ENCODE measurements around the gene PIK3C2A.

The PIK3C2A gene

DNA sequence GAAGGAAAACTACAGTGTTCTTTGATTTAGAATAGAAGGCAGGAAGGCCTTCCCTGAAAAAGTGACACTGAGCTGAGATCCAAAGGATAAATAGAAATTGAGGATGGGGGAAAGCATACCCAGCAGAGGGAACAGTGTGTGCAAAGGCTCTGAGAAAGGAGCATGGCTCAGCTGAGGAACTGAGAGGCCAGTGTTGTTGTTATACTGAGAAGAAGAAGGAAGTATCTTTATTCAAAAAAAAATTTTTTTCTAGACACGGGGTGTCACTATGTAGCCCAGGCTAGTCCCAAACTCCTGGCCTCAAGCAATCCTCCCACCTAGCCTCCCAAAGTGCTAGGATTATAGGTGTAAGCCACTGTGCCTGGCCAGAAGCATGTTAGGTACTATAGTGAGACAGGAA, 3.5 kb upstream of the PIK3C2A start:
- DNase-seq (ENCODE audit: low spot score), result no peak

DNA sequence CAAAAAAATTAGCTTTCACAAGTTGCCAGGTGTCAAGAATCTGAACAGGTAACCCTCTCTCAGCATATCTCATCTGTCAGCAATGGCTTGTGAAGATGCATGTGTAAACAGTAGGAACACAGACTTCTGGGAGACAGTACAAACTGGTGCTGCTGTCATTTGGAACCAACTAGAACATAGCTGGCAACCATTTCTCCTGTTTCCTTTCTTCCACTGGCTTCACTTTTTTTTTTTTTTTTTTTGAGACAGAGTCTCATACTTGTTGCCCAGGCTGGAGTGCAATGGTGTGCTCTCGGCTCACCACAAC, 2.1 kb upstream of the PIK3C2A start:
- DNase-seq (ENCODE audit: low spot score), result no peak

- peak; percentile 77 for DNase-seq (ENCODE audit: low spot score)
Observed at GRCh38 chr11:17208257-17208999, 642 bp upstream of the PIK3C2A start.

- DNase-seq (ENCODE audit: low spot score), result no peak
Observed at GRCh38 chr11:17206463-17206862, 1.3 kb downstream of the PIK3C2A start.

GRCh38 chr11:17197431-17197898, 10.3 kb downstream of the PIK3C2A start:
- DNase-seq (ENCODE audit: low spot score), result no peak

GRCh38 chr11:17188675-17189074, 19.1 kb downstream of the PIK3C2A start:
- DNase-seq (ENCODE audit: low spot score), result peak; percentile 37

DNA sequence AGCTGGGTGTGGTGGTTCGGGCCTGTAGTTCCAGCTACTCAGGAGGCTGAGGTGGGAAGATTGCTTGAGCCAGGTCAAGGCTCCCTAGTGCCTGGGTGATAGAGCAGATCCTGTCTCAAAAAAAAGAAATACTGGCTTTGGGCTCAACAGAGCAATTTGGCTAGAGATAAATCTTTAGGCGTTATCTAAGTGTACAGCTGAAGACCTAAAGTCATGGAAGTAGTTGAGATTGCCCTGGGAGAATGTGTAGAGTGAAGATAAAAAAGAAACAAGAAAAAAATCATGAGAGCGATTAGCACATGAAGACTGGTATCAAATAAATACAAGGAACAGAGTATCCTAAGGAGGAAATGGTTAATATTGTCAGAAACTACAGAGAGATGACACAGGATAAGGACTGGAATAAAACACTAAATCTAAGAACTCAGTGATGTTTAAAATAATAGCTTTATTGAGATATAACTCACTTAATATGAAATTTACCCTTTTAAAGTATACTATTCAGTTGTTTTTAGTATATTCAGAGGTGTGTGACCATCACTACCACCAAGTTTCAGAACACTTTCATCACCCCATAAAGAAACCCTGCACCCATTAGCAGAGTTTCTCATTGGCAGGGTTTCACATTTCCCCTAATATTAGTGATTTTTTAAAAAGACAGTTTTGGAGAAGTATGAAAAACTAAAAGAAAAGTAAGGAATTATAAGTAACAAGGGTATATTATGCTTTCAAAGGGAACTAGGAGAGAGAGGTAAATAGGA, 20.7 kb downstream of the PIK3C2A start:
- DNase-seq (ENCODE audit: low spot score), result no peak

GRCh38 chr11:17185938-17186337, 21.8 kb downstream of the PIK3C2A start:
- DNase-seq (ENCODE audit: low spot score), result no peak

GRCh38 chr11:17184882-17185587, 22.8 kb downstream of the PIK3C2A start:
- DNase-seq (ENCODE audit: low spot score), result no peak

DNA sequence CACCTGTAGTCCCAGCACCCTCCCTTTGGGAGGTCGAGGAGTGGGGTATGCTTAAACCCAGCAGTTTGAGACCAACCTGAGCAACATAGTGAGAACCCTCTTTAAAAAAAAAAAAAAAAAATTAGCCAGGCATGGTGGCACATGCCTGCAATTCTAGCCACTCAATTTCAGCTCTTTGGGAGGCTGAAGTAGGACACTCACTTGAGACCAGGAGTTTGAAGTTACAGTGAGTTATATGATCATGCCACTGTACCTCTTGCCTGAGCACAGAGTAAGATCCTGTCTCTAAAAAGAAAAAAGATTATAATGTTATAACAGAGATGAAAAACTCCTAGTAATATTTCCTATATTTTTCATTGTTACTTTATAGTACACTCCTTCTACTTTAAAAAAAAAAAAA, 23.9 kb downstream of the PIK3C2A start:
- DNase-seq (ENCODE audit: low spot score), result no peak

GRCh38 chr11:17179970-17180369, 27.8 kb downstream of the PIK3C2A start:
- no peak for DNase-seq (ENCODE audit: low spot score)

GRCh38 chr11:17173332-17173731, 34.5 kb downstream of the PIK3C2A start:
- DNase-seq (ENCODE audit: low spot score), result no peak

DNA sequence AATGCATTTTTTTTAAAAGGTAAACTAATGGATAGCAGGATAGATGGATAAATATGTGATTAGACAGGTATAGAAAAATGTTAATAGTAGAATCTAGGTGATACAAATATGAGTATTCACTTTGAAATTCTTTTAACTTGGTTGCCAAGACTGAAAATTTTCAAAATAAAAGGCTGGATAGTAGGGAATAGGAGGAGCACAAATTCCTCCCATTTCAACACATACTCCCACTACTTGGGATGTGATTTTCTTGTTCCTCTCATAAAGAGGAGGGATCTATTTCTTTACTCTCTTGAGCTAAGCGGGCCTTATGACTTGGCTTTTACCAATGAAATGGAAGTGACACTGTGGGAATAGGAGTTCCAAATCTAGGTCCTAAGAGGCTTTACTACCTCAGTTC, 35.9 kb downstream of the PIK3C2A start:
- DNase-seq (ENCODE audit: low spot score), result no peak

- DNase-seq (ENCODE audit: low spot score), result no peak
Observed at GRCh38 chr11:17171343-17171742, 36.4 kb downstream of the PIK3C2A start.

DNA sequence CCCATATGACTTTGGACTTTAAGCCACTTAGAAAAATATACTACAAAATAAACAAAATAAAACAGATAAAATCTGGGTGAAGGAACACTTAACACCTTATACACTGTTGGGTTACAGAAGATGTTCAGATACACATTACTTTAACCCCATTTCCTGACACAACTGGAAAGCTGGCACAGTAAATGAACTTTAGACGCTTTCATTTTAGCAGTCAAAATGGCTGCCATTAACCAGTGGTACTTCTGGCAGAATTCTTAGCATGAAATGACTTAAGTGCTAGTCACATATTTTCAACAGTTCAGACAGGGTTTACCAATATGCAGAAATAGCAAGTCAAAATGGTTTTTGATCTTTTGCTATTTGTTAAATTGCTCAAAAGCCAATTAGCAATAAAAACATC, 37.9 kb downstream of the PIK3C2A start:
- DNase-seq (ENCODE audit: low spot score), result no peak

- no peak for DNase-seq (ENCODE audit: low spot score)
Observed at GRCh38 chr11:17165247-17165890, 42.4 kb downstream of the PIK3C2A start.

DNA sequence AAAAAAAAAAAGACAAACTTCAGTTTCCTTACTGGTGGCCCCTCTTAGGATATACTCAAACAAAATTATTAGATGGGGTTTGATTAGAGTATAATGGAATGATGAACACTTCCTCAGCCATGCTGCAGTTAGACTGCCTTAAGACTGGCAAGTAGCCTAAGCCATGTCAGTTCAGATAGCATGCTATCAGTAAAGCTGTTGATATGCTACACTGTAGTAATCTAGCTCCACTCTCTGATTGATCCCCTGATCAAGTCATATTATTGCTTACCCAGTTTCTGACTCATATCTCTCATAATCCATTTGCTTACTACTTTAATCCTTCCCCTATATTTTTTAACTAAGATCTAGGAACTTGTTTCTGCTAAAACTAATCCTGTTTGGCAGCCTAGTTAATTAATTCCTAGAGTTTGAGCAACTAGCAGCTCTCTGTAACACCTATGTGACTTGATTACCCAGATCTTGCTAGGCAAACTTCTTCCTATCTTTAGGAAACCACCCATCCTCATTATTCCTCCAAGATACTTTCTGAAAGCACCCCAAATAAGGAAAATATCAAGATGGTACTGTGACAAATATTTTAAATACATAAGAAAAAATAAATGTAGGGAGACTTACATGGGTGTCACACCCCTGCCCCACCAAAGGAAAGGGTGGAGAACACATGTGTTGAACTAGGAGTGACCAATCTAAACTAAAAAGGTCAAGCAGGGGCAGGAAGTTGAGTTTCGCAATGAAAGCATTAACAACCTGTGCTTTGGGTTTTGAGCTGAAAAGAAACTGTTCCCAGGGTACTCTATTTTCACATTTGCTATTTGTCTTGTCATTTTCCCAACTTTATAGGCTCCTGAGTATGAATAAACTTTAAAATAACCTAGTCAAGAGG, 43.2 kb downstream of the PIK3C2A start:
- DNase-seq (ENCODE audit: low spot score), result no peak

GRCh38 chr11:17163736-17164135, 44.0 kb downstream of the PIK3C2A start:
- no peak for DNase-seq (ENCODE audit: low spot score)

DNA sequence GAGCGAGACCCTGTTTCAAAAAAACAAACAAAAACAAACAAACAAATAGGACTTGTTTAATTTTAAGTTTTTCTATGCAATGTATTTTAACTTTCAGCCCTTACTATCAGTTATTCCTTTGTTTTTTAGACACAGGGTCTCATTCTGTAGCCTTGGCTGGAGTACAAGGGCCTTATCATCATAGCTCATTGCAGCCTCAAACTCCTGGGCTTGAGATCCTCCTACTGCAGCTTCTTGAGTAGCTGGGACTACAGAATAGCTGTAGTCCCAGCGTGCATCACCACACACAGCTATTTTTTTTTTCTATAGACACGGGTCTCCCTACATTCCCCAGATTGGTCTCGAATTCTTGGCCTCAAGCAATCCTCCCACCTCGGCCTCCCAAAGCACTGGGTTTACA, 44.5 kb downstream of the PIK3C2A start:
- no peak for DNase-seq (ENCODE audit: low spot score)

DNA sequence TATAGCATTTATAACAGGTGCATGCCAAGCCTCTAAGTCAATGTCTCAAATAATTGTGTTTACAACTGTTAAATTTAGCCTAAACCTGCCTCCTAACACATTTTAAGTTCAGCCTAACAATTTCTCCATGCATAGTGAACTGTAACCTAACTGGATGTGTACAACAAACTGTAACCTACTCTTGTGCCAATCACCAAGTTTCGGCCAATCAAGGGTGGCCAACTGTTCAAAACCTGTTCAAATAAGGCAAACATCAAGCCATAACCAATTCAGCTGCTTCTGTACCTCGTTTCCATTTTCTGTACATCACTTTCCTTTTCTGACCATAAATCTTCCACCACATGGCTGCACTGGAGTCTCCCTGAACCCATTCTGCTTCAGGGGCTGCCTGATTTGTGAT, 45.4 kb downstream of the PIK3C2A start:
- no peak for DNase-seq (ENCODE audit: low spot score)

GRCh38 chr11:17161515-17161914, 46.3 kb downstream of the PIK3C2A start:
- DNase-seq (ENCODE audit: low spot score), result no peak

GRCh38 chr11:17159441-17159840, 48.3 kb downstream of the PIK3C2A start:
- DNase-seq (ENCODE audit: low spot score), result no peak

Measured in D341Med (cell line).